H9 (cell line): Measurements from ENCODE around the gene NHERF1. TPM values are rescaled to one million over a fixed set of nuclear protein-coding genes. Genes with fewer than 3 reads are reported as not detected.

Source experiments
- DNase-seq: peaks from one replicate; pipeline ENCODE4 v3.0.0-alpha.2; 2017
- H2AFZ ChIP-seq: one replicate; pipeline ENCODE4 v1.6.1; 2013; ENCODE audit warnings: mild to moderate bottlenecking, low read length, control low read depth, moderate library complexity
- H2AK5ac ChIP-seq: 2 replicates; pipeline ENCODE4 v1.6.1; 2013; ENCODE audit warnings: low read length, control low read depth, mixed read lengths; ENCODE audit not compliant: insufficient read length
- H2BK120ac ChIP-seq: one replicate; pipeline ENCODE4 v1.6.1; 2013; ENCODE audit warnings: low read depth, mild to moderate bottlenecking, low read length, control low read depth, inconsistent platforms; ENCODE audit not compliant: poor library complexity, severe bottlenecking
- H2BK12ac ChIP-seq: 2 replicates; pipeline ENCODE4 v1.6.1; 2013; ENCODE audit warnings: low read length, control low read depth, mixed read lengths, low read depth; ENCODE audit not compliant: insufficient read length
- H2BK15ac ChIP-seq: 2 replicates; pipeline ENCODE4 v1.6.1; 2013; ENCODE audit warnings: low read depth, low read length, control low read depth
- H2BK20ac ChIP-seq: one replicate; pipeline ENCODE4 v1.6.1; 2013; ENCODE audit warnings: low read depth, mild to moderate bottlenecking, low read length, control low read depth, inconsistent platforms; ENCODE audit not compliant: poor library complexity, severe bottlenecking
- H2BK5ac ChIP-seq: 2 replicates; pipeline ENCODE4 v1.6.1; 2013; ENCODE audit warnings: low read length, control low read depth, mixed read lengths; ENCODE audit not compliant: insufficient read length
- H3K14ac ChIP-seq: 2 replicates; pipeline ENCODE4 v1.6.1; 2013; ENCODE audit warnings: low read length, control low read depth; ENCODE audit not compliant: insufficient read depth
- H3K18ac ChIP-seq: 2 replicates; pipeline ENCODE4 v1.6.1; 2013; ENCODE audit warnings: low read depth, mild to moderate bottlenecking, mixed read lengths, low read length, control low read depth; ENCODE audit not compliant: insufficient read length
- H3K23ac ChIP-seq: 2 replicates; pipeline ENCODE4 v1.6.1; 2013; ENCODE audit warnings: low read length, control low read depth, mixed read lengths, low read depth; ENCODE audit not compliant: insufficient read length
- H3K23me2 ChIP-seq: 2 replicates; pipeline ENCODE4 v1.6.1; 2013; ENCODE audit warnings: low read depth, mild to moderate bottlenecking, mixed read lengths, low read length, control low read depth; ENCODE audit not compliant: insufficient read length, poor library complexity, severe bottlenecking
- H3K27ac ChIP-seq: 2 replicates; pipeline ENCODE4 v1.5.1; 2013; ENCODE audit warnings: low read length, control low read depth, mixed read lengths, low read depth; ENCODE audit not compliant: insufficient read length
- H3K27me3 ChIP-seq: 2 replicates; pipeline ENCODE4 v1.6.1; 2013; ENCODE audit warnings: low read length, control low read depth, inconsistent platforms; ENCODE audit not compliant: insufficient read depth
- H3K4ac ChIP-seq: 2 replicates; pipeline ENCODE4 v1.6.1; 2013; ENCODE audit warnings: low read depth, mild to moderate bottlenecking, control low read depth, inconsistent platforms, low read length, moderate library complexity
- H3K4me1 ChIP-seq: 2 replicates; pipeline ENCODE4 v1.6.1; 2013; ENCODE audit warnings: low read length, control low read depth, inconsistent platforms; ENCODE audit not compliant: insufficient read depth
- H3K4me2 ChIP-seq: 2 replicates; pipeline ENCODE4 v1.6.1; 2013; ENCODE audit warnings: low read length, control low read depth, mixed read lengths; ENCODE audit not compliant: insufficient read length, insufficient read depth
- H3K56ac ChIP-seq: 2 replicates; pipeline ENCODE4 v1.6.1; 2013; ENCODE audit warnings: low read depth, mild to moderate bottlenecking, mixed read lengths, low read length, control low read depth; ENCODE audit not compliant: insufficient read length
- H3K79me1 ChIP-seq: 2 replicates; pipeline ENCODE4 v1.6.1; 2013; ENCODE audit warnings: low read depth, mild to moderate bottlenecking, moderate library complexity, low read length, control low read depth, inconsistent platforms; ENCODE audit not compliant: insufficient read depth, poor library complexity, severe bottlenecking
- H3K79me2 ChIP-seq: 2 replicates; pipeline ENCODE4 v1.6.1; 2013; ENCODE audit warnings: low read length, control low read depth, inconsistent platforms; ENCODE audit not compliant: insufficient read depth
- H3K9ac ChIP-seq: 2 replicates; pipeline ENCODE4 v1.6.1; 2013; ENCODE audit warnings: low read length, control low read depth, mixed read lengths; ENCODE audit not compliant: insufficient read length; ENCODE audit errors: extremely low read depth
- H3K9me3 ChIP-seq: one replicate; pipeline ENCODE4 v1.6.1; 2013; ENCODE audit warnings: low read depth, low read length, inconsistent platforms; ENCODE audit not compliant: control insufficient read depth
- H3T11ph ChIP-seq: one replicate; pipeline ENCODE4 v1.6.1; 2013; ENCODE audit warnings: mild to moderate bottlenecking, low read length, control low read depth, inconsistent platforms
- H4K20me1 ChIP-seq: one replicate; pipeline ENCODE4 v1.6.1; 2013; ENCODE audit not compliant: control insufficient read depth, insufficient read length, insufficient read depth
- H4K5ac ChIP-seq: 2 replicates; pipeline ENCODE4 v1.6.1; 2013; ENCODE audit warnings: low read depth, mild to moderate bottlenecking, mixed read lengths, low read length, control low read depth; ENCODE audit not compliant: insufficient read length
- H4K8ac ChIP-seq: replicated peaks from 2 replicates; pipeline ENCODE4 v1.6.1; 2013; ENCODE audit warnings: low read length, control low read depth, mixed read lengths, low read depth; ENCODE audit not compliant: insufficient read length
- H4K91ac ChIP-seq: 2 replicates; pipeline ENCODE4 v1.6.1; 2013; ENCODE audit warnings: low read depth, mild to moderate bottlenecking, moderate library complexity, mixed read lengths, low read length, control low read depth; ENCODE audit not compliant: insufficient read length
- H3K27ac Mint-ChIP-seq, 3 experiments: 2 replicates in 2 of 3; 3 replicates in 1 of 3; pipeline ENCODE4 v1.8.0; 2020 to 2021; ENCODE audit warnings: mixed read lengths in 3 of 3, mild to moderate bottlenecking in 1 of 3, moderate library complexity in 1 of 3
- H3K27me3 Mint-ChIP-seq: 2 replicates; pipeline ENCODE4 v1.8.0; 2021; ENCODE audit warnings: low read depth, mild to moderate bottlenecking, moderate library complexity, mixed read lengths
- H3K36me3 Mint-ChIP-seq, 3 experiments: 2 replicates in 2 of 3; 3 replicates in 1 of 3; pipeline ENCODE4 v1.8.0; 2020 to 2021; ENCODE audit warnings: low read depth in 3 of 3, mixed read lengths in 3 of 3; ENCODE audit not compliant: insufficient read depth in 1 of 3
- H3K4me1 Mint-ChIP-seq, 2 experiments: 2 replicates each; pipeline ENCODE4 v1.8.0; 2020; ENCODE audit warnings: mixed read lengths in 2 of 2
- H3K4me3 Mint-ChIP-seq, 2 experiments: 2 replicates in 1 of 2; 3 replicates in 1 of 2; pipeline ENCODE4 v1.8.0; 2020 to 2021; ENCODE audit warnings: mild to moderate bottlenecking in 2 of 2, mixed read lengths in 2 of 2, moderate library complexity in 1 of 2
- H3K9me3 Mint-ChIP-seq, 2 experiments: 2 replicates in 1 of 2; 3 replicates in 1 of 2; pipeline ENCODE4 v1.8.0; 2020; ENCODE audit warnings: mild to moderate bottlenecking in 2 of 2, mixed read lengths in 2 of 2, moderate library complexity in 1 of 2
- WGBS: extraction: QIAGEN DNeasy Blood & Tissue Kit; methylation state at CpG from one replicate; pipeline ENCODE4 v1.1.7; 2013; ENCODE audit warnings: missing lambda C conversion rate, low lambda C conversion rate, mixed read lengths; ENCODE audit not compliant: insufficient read length; ENCODE audit errors: extremely low coverage; 5-methylcytosine and 5-hydroxymethylcytosine counted together
- total RNA-seq: library from RNA; stranded (reverse); gene quantifications from 2 replicates; pipeline ENCODE4 v1.2.1, GENCODE V29; 2021
- TF ChIP-seq, protein P1 (sequence below): fragments of 200-600 bp; sonication (generic); conservative IDR thresholded peaks from 3 replicates; pipeline ENCODE4 v1.8.0; 2021; ENCODE audit warnings: antibody characterized with exemption, mild to moderate bottlenecking

NHERF1 gene
- total RNA-seq, 1 experiment from 2014 or later = 74.4 TPM

GRCh38 chr17:74768763-74769114 lies 20.3 kb downstream of the NHERF1 start:
- Mint-ChIP-seq H3K27ac (peak overlapping the region in 2 of 3 experiments; percentile 62 to 77; a peak in 4 of 7 replicates), H3K4me3 (no peak overlapping the region; a peak in 2 of 5 replicates), H3K36me3 (peaks cover 29 to 61% (median 58%) of the 10 kb centered on the region in 3 experiments; a peak in 6 of 7 replicates), H3K4me1 (peaks cover 10 to 29% of the 10 kb centered on the region in 2 experiments), H3K27me3 (no peaks in the 10 kb centered on the region), H3K9me3 (no peaks in the 10 kb centered on the region)
- no peak overlapping the region for H3K23ac ChIP-seq
- no peak overlapping the region for H3K56ac ChIP-seq
- H2BK120ac ChIP-seq = no peak overlapping the region
- no peak overlapping the region for H3T11ph ChIP-seq
- H3K9ac ChIP-seq = no peak overlapping the region
- H2BK20ac ChIP-seq = no peak overlapping the region
- no peak overlapping the region for H4K8ac ChIP-seq
- TF ChIP-seq, protein P1, sequence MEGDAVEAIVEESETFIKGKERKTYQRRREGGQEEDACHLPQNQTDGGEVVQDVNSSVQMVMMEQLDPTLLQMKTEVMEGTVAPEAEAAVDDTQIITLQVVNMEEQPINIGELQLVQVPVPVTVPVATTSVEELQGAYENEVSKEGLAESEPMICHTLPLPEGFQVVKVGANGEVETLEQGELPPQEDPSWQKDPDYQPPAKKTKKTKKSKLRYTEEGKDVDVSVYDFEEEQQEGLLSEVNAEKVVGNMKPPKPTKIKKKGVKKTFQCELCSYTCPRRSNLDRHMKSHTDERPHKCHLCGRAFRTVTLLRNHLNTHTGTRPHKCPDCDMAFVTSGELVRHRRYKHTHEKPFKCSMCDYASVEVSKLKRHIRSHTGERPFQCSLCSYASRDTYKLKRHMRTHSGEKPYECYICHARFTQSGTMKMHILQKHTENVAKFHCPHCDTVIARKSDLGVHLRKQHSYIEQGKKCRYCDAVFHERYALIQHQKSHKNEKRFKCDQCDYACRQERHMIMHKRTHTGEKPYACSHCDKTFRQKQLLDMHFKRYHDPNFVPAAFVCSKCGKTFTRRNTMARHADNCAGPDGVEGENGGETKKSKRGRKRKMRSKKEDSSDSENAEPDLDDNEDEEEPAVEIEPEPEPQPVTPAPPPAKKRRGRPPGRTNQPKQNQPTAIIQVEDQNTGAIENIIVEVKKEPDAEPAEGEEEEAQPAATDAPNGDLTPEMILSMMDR = no peak
- no peak for DNase-seq
- H3K27me3 ChIP-seq = no peaks in the 10 kb centered on the region
- no peaks in the 10 kb centered on the region for H3K9me3 ChIP-seq
- no peaks in the 10 kb centered on the region for H4K20me1 ChIP-seq
- H3K23me2 ChIP-seq = no peaks in the 10 kb centered on the region
- H3K4ac ChIP-seq = no peak overlapping the region
- no peak overlapping the region for H3K14ac ChIP-seq
- WGBS = no CpG with 5 or more reads among the region's 7 CpGs
- no peak overlapping the region for H2AFZ ChIP-seq
- no peak overlapping the region for H2BK15ac ChIP-seq
- H3K27ac ChIP-seq = no peak overlapping the region
- no peaks in the 10 kb centered on the region for H3K79me1 ChIP-seq
- H3K79me2 ChIP-seq = no peaks in the 10 kb centered on the region
- H3K4me1 ChIP-seq = no peaks in the 10 kb centered on the region
- H3K18ac ChIP-seq = no peak overlapping the region
- no peak overlapping the region for H4K91ac ChIP-seq
- no peak overlapping the region for H2BK12ac ChIP-seq
- H2AK5ac ChIP-seq = no peak overlapping the region
- no peak overlapping the region for H2BK5ac ChIP-seq
- no peak overlapping the region for H3K4me2 ChIP-seq
- no peak overlapping the region for H4K5ac ChIP-seq
